A549 (cell line): ENCODE data around the gene MPP2.

Source experiments
- CBX2 ChIP-seq: fragments of 200-600 bp; sonication (generic); IDR thresholded peaks from 2 replicates; pipeline ENCODE4 v1.6.1; 2016; ENCODE audit warnings: low read depth, mild to moderate bottlenecking, borderline replicate concordance
- CEBPB ChIP-seq, 2 experiments: fragments of >200 bp in 1 of 2; sonication (Bioruptor Twin) in 1 of 2; formaldehyde crosslinking in 1 of 2; IDR thresholded peaks; 2 replicates each; pipeline ENCODE4 v1.6.1; 2012 to 2016
- EP300 ChIP-seq, 2 experiments: fragments of >200 bp; sonication (Bioruptor Twin); formaldehyde crosslinking; IDR thresholded peaks; 2 replicates in 1 of 2; 3 replicates in 1 of 2; pipeline ENCODE4 v1.6.1; 2016 to 2017
- ESRRA ChIP-seq: fragments of 150-350 bp; IDR thresholded peaks from 2 replicates; pipeline ENCODE4 v1.6.1; 2014; ENCODE audit warnings: mild to moderate bottlenecking, low read length, borderline replicate concordance
- JUN ChIP-seq, 2 experiments: fragments of >200 bp; sonication (Bioruptor Twin); formaldehyde crosslinking; IDR thresholded peaks; 2 replicates in 1 of 2; 3 replicates in 1 of 2; pipeline ENCODE4 v1.6.1; 2016 to 2017
- POLR2A ChIP-seq: IDR thresholded peaks from 2 replicates; pipeline ENCODE4 v1.6.1; 2012; ENCODE audit warnings: mild to moderate bottlenecking, low read length
- RAD21 ChIP-seq, 2 experiments: fragments of >200 bp in 1 of 2; sonication (Bioruptor Twin) in 1 of 2; formaldehyde crosslinking in 1 of 2; IDR thresholded peaks in 1 of 2; conservative IDR thresholded peaks in 1 of 2; 2 replicates in 1 of 2; 3 replicates in 1 of 2; pipeline ENCODE4 v1.6.1; 2012 to 2018; ENCODE audit warnings: inconsistent platforms in 1 of 2
- RCOR1 ChIP-seq: fragments of 150-350 bp; IDR thresholded peaks from 2 replicates; pipeline ENCODE4 v1.6.1; 2014; ENCODE audit warnings: antibody characterized with exemption, low read length, low read depth
- TF ChIP-seq, protein P1 (sequence below): fragments of >200 bp; sonication (Bioruptor Twin); formaldehyde crosslinking; IDR thresholded peaks from 3 replicates; pipeline ENCODE4 v1.5.1; 2016
- TF ChIP-seq, protein P2 (sequence below): IDR thresholded peaks from 2 replicates; pipeline ENCODE4 v1.6.1; 2012
- TF ChIP-seq, protein P3 (sequence below): fragments of 200-600 bp; sonication (generic); IDR thresholded peaks from 2 replicates; pipeline ENCODE4 v1.6.1; 2016; ENCODE audit warnings: antibody characterized with exemption, mild to moderate bottlenecking, moderate library complexity
- TF ChIP-seq, protein P4 (sequence below): IDR thresholded peaks from 2 replicates; pipeline ENCODE4 v1.6.1; 2012

DNA sequence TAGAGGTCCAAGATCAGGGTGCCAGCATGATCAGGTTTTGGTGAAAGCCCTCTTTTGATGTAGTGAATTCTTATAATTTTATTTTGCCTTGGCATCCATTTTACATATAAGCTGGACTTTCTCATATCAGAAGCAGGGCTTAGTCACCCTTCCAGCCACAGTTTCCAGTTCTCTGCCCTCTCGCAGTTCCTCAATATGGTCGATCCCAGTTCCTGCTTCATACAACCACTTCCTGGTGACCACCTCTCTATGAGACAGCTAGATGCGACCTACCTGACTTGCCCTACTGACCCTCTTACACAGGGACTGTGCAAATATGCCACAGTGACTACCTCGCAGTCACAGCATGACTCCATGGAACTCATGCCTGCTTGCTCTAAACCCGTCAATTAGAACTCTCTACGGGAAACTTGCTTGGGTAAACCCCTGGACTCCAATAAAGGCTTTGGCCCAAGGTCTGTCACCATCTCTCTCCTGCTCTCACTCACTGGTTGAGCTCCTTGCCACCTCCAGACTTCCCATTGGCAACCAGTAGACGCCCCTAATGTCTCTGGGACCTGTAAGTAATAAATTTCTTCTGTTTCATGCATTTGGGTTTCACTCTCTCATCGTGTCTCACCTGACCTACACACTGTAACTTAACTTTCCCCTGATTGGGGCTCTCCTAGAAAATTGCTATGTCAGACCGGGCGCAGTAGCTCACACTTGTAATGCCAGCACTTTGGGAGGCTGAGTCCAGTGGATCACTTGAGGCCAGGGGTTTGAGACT is 38.9 kb downstream of the MPP2 start:
- TF ChIP-seq JUN (IDR thresholded peaks at IDR 0.05) (no peak), ESRRA (no peak), EP300 (IDR thresholded peaks at IDR 0.05) (no peak), RCOR1 (no peak), CEBPB (IDR thresholded peaks at IDR 0.05) (no peak), RAD21 (conservative IDR thresholded peaks at IDR 0.05 in 1 of 2, IDR thresholded peaks at IDR 0.05 in 1 of 2) (no peak), CBX2 (no peak), POLR2A (no peak)
- TF ChIP-seq, protein P1, sequence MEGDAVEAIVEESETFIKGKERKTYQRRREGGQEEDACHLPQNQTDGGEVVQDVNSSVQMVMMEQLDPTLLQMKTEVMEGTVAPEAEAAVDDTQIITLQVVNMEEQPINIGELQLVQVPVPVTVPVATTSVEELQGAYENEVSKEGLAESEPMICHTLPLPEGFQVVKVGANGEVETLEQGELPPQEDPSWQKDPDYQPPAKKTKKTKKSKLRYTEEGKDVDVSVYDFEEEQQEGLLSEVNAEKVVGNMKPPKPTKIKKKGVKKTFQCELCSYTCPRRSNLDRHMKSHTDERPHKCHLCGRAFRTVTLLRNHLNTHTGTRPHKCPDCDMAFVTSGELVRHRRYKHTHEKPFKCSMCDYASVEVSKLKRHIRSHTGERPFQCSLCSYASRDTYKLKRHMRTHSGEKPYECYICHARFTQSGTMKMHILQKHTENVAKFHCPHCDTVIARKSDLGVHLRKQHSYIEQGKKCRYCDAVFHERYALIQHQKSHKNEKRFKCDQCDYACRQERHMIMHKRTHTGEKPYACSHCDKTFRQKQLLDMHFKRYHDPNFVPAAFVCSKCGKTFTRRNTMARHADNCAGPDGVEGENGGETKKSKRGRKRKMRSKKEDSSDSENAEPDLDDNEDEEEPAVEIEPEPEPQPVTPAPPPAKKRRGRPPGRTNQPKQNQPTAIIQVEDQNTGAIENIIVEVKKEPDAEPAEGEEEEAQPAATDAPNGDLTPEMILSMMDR, result no peak
- TF ChIP-seq, protein P2, sequence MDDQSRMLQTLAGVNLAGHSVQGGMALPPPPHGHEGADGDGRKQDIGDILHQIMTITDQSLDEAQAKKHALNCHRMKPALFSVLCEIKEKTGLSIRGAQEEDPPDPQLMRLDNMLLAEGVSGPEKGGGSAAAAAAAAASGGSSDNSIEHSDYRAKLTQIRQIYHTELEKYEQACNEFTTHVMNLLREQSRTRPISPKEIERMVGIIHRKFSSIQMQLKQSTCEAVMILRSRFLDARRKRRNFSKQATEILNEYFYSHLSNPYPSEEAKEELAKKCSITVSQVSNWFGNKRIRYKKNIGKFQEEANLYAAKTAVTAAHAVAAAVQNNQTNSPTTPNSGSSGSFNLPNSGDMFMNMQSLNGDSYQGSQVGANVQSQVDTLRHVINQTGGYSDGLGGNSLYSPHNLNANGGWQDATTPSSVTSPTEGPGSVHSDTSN, result no peak
- TF ChIP-seq, protein P3, sequence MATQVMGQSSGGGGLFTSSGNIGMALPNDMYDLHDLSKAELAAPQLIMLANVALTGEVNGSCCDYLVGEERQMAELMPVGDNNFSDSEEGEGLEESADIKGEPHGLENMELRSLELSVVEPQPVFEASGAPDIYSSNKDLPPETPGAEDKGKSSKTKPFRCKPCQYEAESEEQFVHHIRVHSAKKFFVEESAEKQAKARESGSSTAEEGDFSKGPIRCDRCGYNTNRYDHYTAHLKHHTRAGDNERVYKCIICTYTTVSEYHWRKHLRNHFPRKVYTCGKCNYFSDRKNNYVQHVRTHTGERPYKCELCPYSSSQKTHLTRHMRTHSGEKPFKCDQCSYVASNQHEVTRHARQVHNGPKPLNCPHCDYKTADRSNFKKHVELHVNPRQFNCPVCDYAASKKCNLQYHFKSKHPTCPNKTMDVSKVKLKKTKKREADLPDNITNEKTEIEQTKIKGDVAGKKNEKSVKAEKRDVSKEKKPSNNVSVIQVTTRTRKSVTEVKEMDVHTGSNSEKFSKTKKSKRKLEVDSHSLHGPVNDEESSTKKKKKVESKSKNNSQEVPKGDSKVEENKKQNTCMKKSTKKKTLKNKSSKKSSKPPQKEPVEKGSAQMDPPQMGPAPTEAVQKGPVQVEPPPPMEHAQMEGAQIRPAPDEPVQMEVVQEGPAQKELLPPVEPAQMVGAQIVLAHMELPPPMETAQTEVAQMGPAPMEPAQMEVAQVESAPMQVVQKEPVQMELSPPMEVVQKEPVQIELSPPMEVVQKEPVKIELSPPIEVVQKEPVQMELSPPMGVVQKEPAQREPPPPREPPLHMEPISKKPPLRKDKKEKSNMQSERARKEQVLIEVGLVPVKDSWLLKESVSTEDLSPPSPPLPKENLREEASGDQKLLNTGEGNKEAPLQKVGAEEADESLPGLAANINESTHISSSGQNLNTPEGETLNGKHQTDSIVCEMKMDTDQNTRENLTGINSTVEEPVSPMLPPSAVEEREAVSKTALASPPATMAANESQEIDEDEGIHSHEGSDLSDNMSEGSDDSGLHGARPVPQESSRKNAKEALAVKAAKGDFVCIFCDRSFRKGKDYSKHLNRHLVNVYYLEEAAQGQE, result no peak
- TF ChIP-seq, protein P4, sequence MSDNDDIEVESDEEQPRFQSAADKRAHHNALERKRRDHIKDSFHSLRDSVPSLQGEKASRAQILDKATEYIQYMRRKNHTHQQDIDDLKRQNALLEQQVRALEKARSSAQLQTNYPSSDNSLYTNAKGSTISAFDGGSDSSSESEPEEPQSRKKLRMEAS, result no peak
